ENCODE measurements around the gene MYO9B. TPM values are rescaled to one million over a fixed set of nuclear protein-coding genes. Genes with fewer than 3 reads are reported as not detected.

The MYO9B gene, protein sequence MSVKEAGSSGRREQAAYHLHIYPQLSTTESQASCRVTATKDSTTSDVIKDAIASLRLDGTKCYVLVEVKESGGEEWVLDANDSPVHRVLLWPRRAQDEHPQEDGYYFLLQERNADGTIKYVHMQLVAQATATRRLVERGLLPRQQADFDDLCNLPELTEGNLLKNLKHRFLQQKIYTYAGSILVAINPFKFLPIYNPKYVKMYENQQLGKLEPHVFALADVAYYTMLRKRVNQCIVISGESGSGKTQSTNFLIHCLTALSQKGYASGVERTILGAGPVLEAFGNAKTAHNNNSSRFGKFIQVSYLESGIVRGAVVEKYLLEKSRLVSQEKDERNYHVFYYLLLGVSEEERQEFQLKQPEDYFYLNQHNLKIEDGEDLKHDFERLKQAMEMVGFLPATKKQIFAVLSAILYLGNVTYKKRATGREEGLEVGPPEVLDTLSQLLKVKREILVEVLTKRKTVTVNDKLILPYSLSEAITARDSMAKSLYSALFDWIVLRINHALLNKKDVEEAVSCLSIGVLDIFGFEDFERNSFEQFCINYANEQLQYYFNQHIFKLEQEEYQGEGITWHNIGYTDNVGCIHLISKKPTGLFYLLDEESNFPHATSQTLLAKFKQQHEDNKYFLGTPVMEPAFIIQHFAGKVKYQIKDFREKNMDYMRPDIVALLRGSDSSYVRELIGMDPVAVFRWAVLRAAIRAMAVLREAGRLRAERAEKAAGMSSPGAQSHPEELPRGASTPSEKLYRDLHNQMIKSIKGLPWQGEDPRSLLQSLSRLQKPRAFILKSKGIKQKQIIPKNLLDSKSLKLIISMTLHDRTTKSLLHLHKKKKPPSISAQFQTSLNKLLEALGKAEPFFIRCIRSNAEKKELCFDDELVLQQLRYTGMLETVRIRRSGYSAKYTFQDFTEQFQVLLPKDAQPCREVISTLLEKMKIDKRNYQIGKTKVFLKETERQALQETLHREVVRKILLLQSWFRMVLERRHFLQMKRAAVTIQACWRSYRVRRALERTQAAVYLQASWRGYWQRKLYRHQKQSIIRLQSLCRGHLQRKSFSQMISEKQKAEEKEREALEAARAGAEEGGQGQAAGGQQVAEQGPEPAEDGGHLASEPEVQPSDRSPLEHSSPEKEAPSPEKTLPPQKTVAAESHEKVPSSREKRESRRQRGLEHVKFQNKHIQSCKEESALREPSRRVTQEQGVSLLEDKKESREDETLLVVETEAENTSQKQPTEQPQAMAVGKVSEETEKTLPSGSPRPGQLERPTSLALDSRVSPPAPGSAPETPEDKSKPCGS (N-terminal part only)
- total RNA-seq (2014; rRNA removed; shearing (Covaris generic)) = 62.6 and 79.9 TPM in 2 replicates
- 108 and 118 TPM in 2 replicates for polyA plus RNA-seq (2015; cell fraction: cytosol; rRNA removed)
- polyA plus RNA-seq (2015; cell fraction: nucleus; rRNA removed) = 399 and 495 TPM in 2 replicates

- DNase-seq (ENCODE audit: low read depth, low spot score) = peak; percentile 97
- in situ Hi-C loops (cut with HindIII; ENCODE audit: low pct_unique_long_range_greater_than_20kb, low sequenced_read_pairs) = no loop called here
Measured at GRCh38 chr19:17075035-17075863, at the start of gene MYO9B, which contains the start of gene HAUS8. TSS of gene MYO9B (plus strand) at chr19:17075777. CDS start at chr19:17101718, 25,941 bp downstream. TSS of gene HAUS8 (minus strand) at chr19:17075452. CDS start at chr19:17075422, 30 bp downstream.

- in situ Hi-C loops (cut with HindIII; ENCODE audit: low pct_unique_long_range_greater_than_20kb, low sequenced_read_pairs) = no loop called here
- DNase-seq (ENCODE audit: low read depth, low spot score) = no peak
Measured at GRCh38 chr19:17025991-17026658, 49.5 kb upstream of the MYO9B start.

DNA sequence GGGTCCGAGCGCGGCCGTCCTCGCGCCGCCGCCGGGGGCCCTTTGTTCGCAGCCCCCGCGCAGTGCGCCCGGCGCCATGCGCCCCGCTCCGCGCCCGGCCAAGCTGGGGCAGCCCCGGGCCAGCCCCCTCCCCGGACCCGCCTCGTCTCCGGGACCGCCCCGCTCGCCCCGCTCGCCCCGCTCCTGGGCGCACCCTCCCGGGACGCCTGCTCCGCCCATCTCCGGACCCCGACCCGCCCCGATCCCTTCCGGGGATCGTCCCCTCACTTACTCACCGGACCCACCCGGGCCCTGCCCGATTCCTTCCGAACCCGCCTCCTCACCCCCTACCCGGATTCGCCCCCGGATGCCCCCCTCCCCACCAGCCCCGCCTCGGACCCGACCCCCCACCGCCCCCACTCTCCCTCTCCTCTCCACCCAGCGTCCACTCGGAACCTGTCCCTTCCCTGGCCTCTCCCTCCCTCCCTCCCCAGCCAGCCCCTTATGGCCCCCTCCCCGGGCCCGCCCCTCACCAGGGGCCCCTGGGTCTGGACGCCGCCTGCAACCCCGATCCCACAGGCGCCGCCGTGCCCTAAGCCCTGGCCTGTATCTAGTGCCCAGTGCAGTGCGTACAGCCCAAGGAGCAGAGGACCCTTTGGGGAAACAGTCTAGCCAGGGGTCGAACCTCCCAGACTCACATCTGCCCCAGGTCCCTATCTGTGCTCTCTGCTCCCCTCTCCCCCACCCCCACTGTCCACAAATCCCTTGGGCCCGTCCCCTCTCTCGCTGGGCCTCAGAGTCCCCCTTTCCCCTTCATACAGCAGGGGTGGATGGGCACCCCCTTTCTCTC, 48.7 kb upstream of the MYO9B start, which contains the start of gene CPAMD8:
Gene CPAMD8 (minus strand): TSS at position 105 of the 829 bp plus-strand sequence. CDS start 168 bp downstream, outside the sequence.
- in situ Hi-C loops (cut with HindIII; ENCODE audit: low pct_unique_long_range_greater_than_20kb, low sequenced_read_pairs) = no loop called here
- no peak for DNase-seq (ENCODE audit: low read depth, low spot score)

GRCh38 chr19:17027535-17027975, 48.0 kb upstream of the MYO9B start:
- DNase-seq (ENCODE audit: low read depth, low spot score) = no peak

GRCh38 chr19:17031741-17032140, 43.8 kb upstream of the MYO9B start:
- in situ Hi-C loops (cut with HindIII; ENCODE audit: low pct_unique_long_range_greater_than_20kb, low sequenced_read_pairs) = no loop called here
- no peak for DNase-seq (ENCODE audit: low read depth, low spot score)

More at GRCh38 chr19:17027535-17027975, 48.0 kb upstream of the MYO9B start:
- in situ Hi-C loops (cut with HindIII; ENCODE audit: low pct_unique_long_range_greater_than_20kb, low sequenced_read_pairs) = no loop called here

DNA sequence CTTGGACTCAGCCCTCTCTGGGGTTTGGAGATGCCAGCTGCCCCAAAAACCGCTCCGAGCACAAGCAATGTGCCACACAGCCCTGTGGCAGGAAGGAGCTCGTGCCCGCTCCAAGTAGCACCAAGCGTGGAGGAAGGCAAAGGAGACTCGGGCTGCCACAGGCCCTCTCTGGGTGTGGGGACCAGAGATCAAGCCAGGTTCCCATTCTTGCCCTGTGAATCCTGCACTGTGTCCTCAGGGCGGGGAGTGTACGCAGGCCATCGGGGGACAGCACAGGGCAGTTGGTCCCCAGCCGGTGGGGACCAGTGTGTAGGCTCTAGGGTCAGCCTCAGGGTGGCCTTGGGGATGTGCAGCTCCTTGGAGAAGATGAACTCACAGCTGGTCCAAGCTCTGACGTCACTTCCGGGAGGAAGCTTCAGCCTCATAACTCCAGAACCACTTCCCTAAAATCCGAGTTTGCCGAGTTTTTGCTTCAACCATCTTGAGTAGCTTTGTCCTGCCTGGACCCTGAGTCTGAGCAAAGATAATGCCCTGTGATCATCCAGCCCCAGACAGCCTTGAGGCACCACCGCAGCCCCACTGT, 39.6 kb upstream of the MYO9B start:
- in situ Hi-C loops (cut with HindIII; ENCODE audit: low pct_unique_long_range_greater_than_20kb, low sequenced_read_pairs) = no loop called here
- peak; percentile 19 for DNase-seq (ENCODE audit: low read depth, low spot score)

GRCh38 chr19:17036640-17037039, 38.9 kb upstream of the MYO9B start:
- in situ Hi-C loops (cut with HindIII; ENCODE audit: low pct_unique_long_range_greater_than_20kb, low sequenced_read_pairs) = no loop called here
- no peak for DNase-seq (ENCODE audit: low read depth, low spot score)

- DNase-seq (ENCODE audit: low read depth, low spot score) = no peak
- in situ Hi-C loops (cut with HindIII; ENCODE audit: low pct_unique_long_range_greater_than_20kb, low sequenced_read_pairs) = no loop called here
Measured at GRCh38 chr19:17037184-17037583, 38.4 kb upstream of the MYO9B start.

GRCh38 chr19:17037966-17038500, 37.5 kb upstream of the MYO9B start:
- in situ Hi-C loops (cut with HindIII; ENCODE audit: low pct_unique_long_range_greater_than_20kb, low sequenced_read_pairs) = no loop called here
- no peak for DNase-seq (ENCODE audit: low read depth, low spot score)

- in situ Hi-C loops (cut with HindIII; ENCODE audit: low pct_unique_long_range_greater_than_20kb, low sequenced_read_pairs) = no loop called here
Measured at GRCh38 chr19:17041976-17042375, 33.6 kb upstream of the MYO9B start.

DNA sequence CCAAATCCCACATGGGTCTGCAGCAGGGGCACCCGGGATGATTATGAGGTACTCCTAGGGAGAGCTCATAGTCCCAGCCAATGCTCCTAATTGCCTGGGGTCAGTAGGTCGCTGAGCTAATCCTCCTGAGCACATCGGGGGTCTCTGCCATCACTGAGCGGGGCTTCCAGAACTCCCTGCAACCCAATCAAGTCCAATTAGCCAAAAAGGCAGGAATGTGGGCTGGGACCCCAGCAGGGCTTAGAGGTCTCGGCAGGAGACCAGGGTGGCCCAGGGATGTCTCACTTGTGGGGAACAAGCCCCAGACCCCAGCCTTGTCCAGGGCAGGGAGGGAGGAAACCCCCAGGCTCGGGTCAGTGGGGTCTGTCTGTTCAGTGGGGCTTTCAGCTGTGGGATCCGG, 31.8 kb upstream of the MYO9B start:
- in situ Hi-C loops (cut with HindIII; ENCODE audit: low pct_unique_long_range_greater_than_20kb, low sequenced_read_pairs) = no loop called here
- no peak for DNase-seq (ENCODE audit: low read depth, low spot score)

More at GRCh38 chr19:17041976-17042375, 33.6 kb upstream of the MYO9B start:
- DNase-seq (ENCODE audit: low read depth, low spot score) = no peak

GRCh38 chr19:17045907-17046502, 29.6 kb upstream of the MYO9B start:
- DNase-seq (ENCODE audit: low read depth, low spot score) = no peak
- in situ Hi-C loops (cut with HindIII; ENCODE audit: low pct_unique_long_range_greater_than_20kb, low sequenced_read_pairs) = no loop called here

DNA sequence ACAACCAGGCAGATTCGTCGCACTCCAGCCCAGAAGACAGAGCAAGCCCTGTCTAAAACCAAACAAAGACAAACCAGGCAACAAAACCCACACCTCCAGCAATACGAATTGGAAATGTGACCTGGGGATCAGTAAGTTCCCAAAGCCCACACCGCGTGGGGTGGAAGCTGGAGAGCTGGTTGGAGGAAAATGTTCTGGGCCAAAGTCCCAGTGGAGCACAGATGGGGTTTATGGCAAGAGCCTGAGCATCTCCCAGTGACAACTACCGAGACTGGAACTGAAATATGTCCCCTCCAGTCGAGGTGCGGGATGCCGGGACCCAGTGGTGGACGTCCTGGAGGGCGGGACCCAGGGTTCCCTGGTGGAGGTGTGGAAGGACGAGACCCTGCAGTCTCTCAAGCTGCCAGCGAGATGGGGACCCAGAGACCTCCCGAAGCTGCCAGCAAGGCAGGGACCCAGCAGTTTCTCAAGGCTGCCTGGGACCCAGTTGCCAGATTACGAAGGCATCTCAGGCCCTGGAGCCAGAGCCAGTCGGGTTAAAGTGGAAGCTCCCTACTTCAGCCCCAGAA, 26.6 kb upstream of the MYO9B start:
- in situ Hi-C loops (cut with HindIII; ENCODE audit: low pct_unique_long_range_greater_than_20kb, low sequenced_read_pairs) = no loop called here
- no peak for DNase-seq (ENCODE audit: low read depth, low spot score)

- no peak for DNase-seq (ENCODE audit: low read depth, low spot score)
Measured at GRCh38 chr19:17049711-17050280, 25.8 kb upstream of the MYO9B start.

More at GRCh38 chr19:17049711-17050280, 25.8 kb upstream of the MYO9B start:
- in situ Hi-C loops (cut with HindIII; ENCODE audit: low pct_unique_long_range_greater_than_20kb, low sequenced_read_pairs) = no loop called here

All from SK-MEL-5 (cell line).